Hepatocyte (in vitro differentiated cells): ENCODE results near the gene SPAM1.

Experiments
- EZH2 ChIP-seq: fragments of 200-600 bp; sonication (generic); IDR thresholded peaks from 2 replicates; pipeline ENCODE4 v1.6.1; 2016; ENCODE audit warnings: antibody characterized with exemption, mild to moderate bottlenecking, borderline replicate concordance
- EZH2phosphoT487 ChIP-seq: fragments of 200-600 bp; sonication (generic); IDR thresholded peaks from one replicate; pipeline ENCODE4 v1.6.1; 2018; ENCODE audit warnings: antibody characterized with exemption, mild to moderate bottlenecking, low read depth, moderate library complexity; ENCODE audit not compliant: unreplicated experiment, severe bottlenecking
- TF ChIP-seq, protein P1 (sequence below): fragments of 200-600 bp; sonication (generic); IDR thresholded peaks from 2 replicates; pipeline ENCODE4 v1.5.1; 2016; ENCODE audit warnings: antibody characterized with exemption, mild to moderate bottlenecking; ENCODE audit not compliant: poor library complexity

DNA sequence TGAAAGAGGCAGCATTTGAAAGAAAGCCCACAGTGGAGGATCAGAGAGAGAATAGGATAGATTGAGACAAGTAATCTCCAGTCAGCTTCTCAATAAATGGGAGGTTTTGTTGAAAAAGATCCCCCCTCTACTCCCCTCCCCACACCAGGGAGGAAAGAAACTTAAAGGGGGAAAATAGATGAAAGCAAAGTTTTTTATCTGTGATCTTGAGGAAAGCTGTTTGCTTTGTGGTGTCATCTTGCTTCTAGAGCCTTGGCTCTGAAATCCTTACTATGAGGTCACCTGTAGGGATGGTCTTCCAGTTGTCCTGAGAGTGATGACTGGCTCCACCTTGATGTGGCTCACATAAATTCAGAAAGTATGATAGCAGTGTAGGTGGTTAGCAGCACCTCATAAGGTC is at the start of gene SPAM1:
- TF ChIP-seq, protein P1, sequence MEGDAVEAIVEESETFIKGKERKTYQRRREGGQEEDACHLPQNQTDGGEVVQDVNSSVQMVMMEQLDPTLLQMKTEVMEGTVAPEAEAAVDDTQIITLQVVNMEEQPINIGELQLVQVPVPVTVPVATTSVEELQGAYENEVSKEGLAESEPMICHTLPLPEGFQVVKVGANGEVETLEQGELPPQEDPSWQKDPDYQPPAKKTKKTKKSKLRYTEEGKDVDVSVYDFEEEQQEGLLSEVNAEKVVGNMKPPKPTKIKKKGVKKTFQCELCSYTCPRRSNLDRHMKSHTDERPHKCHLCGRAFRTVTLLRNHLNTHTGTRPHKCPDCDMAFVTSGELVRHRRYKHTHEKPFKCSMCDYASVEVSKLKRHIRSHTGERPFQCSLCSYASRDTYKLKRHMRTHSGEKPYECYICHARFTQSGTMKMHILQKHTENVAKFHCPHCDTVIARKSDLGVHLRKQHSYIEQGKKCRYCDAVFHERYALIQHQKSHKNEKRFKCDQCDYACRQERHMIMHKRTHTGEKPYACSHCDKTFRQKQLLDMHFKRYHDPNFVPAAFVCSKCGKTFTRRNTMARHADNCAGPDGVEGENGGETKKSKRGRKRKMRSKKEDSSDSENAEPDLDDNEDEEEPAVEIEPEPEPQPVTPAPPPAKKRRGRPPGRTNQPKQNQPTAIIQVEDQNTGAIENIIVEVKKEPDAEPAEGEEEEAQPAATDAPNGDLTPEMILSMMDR: no peak
- TF ChIP-seq EZH2phosphoT487 (no peak), EZH2 (no peak)
